GM12878 (cell line): ENCODE data around the gene PCDHGC4. TPM values are rescaled to one million over a fixed set of nuclear protein-coding genes. Genes with fewer than 3 reads are reported as not detected.

Experiments
- ATAC-seq: fragments of 200-7000 bp; cut with Tn5 transposase; 3 replicates; pipeline ENCODE4 v1.9.1; 2020; ENCODE audit warnings: mild to moderate bottlenecking, moderate library complexity
- BruUV-seq: library from RNA; stranded (reverse); fragments of 400-500 nt; replicated peaks from 2 replicates; lab custom pipeline; 2021; lab: Mats Ljungman, UMichigan
- CTCF ChIA-PET: fragments of 300-600 bp; sonication (Branson Sonifier 250); formaldehyde crosslinking; extraction: SDS; loops from one replicate; lab custom pipeline; 2021; ENCODE audit warnings: inconsistent platforms; lab: Yijun Ruan, JAX
- POLR2A ChIA-PET: fragments of 350-600 bp; formaldehyde crosslinking; extraction: SDS; loops from one replicate; lab custom pipeline; 2021; ENCODE audit warnings: inconsistent platforms; lab: Charles Lee
- RAD21 ChIA-PET: fragments of 300-600 bp; sonication (Branson Sonifier 250); formaldehyde crosslinking; loops from one replicate; lab custom pipeline; 2023; ENCODE audit warnings: antibody characterized with exemption; ENCODE audit not compliant: unreplicated experiment; lab: Charles Lee
- SMC1A ChIA-PET: fragments of 300-600 bp; sonication (Branson Sonifier 250); formaldehyde crosslinking; loops from one replicate; lab custom pipeline; 2023; ENCODE audit not compliant: unreplicated experiment, uncharacterized antibody; lab: Charles Lee
- DNase-seq: peaks from one replicate; pipeline ENCODE4 v3.0.0-alpha.2; 2011; ENCODE audit warnings: low read depth, low spot score
- FAIRE-seq: peaks from 3 replicates; lab custom pipeline; 2011; peaks lifted over from hg19 to GRCh38; lab: Jason Lieb, UNC
- H2AFZ ChIP-seq: 2 replicates; pipeline ENCODE4 v1.6.0; 2011; ENCODE audit warnings: low read depth, low read length, control low read depth; ENCODE audit not compliant: control insufficient read depth
- H3K27ac ChIP-seq: 2 replicates; pipeline ENCODE4 v1.5.1; 2011; ENCODE audit warnings: control low read depth; ENCODE audit not compliant: control insufficient read depth, insufficient read depth
- H3K27me3 ChIP-seq, 2 experiments: replicated peaks in 1 of 2; 2 replicates each; pipeline versions ENCODE4 v1.6.0 to v1.6.1; 2011; ENCODE audit warnings: low read length in 1 of 2; ENCODE audit not compliant: control insufficient read depth in 2 of 2, insufficient read depth in 2 of 2
- H3K36me3 ChIP-seq, 2 experiments: 2 replicates each; pipeline ENCODE4 v1.5.1; 2011; ENCODE audit warnings: low read length in 1 of 2; ENCODE audit not compliant: control insufficient read depth in 2 of 2, insufficient read depth in 2 of 2
- H3K4me1 ChIP-seq: 2 replicates; pipeline ENCODE4 v1.6.1; 2011; ENCODE audit warnings: mild to moderate bottlenecking, low read length, moderate library complexity, mixed read lengths; ENCODE audit not compliant: control insufficient read depth, insufficient read depth
- H3K4me2 ChIP-seq: 2 replicates; pipeline ENCODE4 v1.6.0; 2011; ENCODE audit warnings: control low read depth; ENCODE audit not compliant: control insufficient read depth, insufficient read depth
- H3K4me3 ChIP-seq: fragments of 200-600 bp; sonication (generic); 2 replicates; pipeline ENCODE4 v1.5.1; 2016
- H3K79me2 ChIP-seq: 2 replicates; pipeline ENCODE4 v1.6.0; 2011; ENCODE audit warnings: low read length; ENCODE audit not compliant: control insufficient read depth, insufficient read depth
- H3K9ac ChIP-seq: 2 replicates; pipeline ENCODE4 v1.8.0; 2011; ENCODE audit warnings: low read length, control low read depth, mixed read lengths; ENCODE audit not compliant: control insufficient read depth, insufficient read depth
- H3K9me3 ChIP-seq: replicated peaks from 3 replicates; pipeline ENCODE4 v1.5.1; 2011; ENCODE audit warnings: mild to moderate bottlenecking, low read length; ENCODE audit not compliant: control insufficient read depth, insufficient read depth
- H4K20me1 ChIP-seq: 2 replicates; pipeline ENCODE4 v1.6.0; 2011; ENCODE audit not compliant: control insufficient read depth, insufficient read depth
- ATF7 ChIP-seq: fragments of 450-650 bp; IDR thresholded peaks from 2 replicates; pipeline ENCODE4 v1.6.1; 2016; ENCODE audit warnings: low read depth, mild to moderate bottlenecking
- BHLHE40 ChIP-seq, 2 experiments: fragments of 450-650 bp in 1 of 2; IDR thresholded peaks; 2 replicates each; pipeline ENCODE4 v1.6.1; 2011 to 2017; ENCODE audit warnings: low read depth in 2 of 2, borderline replicate concordance in 1 of 2, improper control_type of control experiment in 1 of 2, low read length in 1 of 2, mild to moderate bottlenecking in 1 of 2
- CBX3 ChIP-seq: fragments of 200-600 bp; sonication (generic); IDR thresholded peaks from 2 replicates; pipeline ENCODE4 v1.6.1; 2016; ENCODE audit warnings: low read depth, borderline replicate concordance
- CEBPB ChIP-seq, 2 experiments: fragments of 150-350 bp in 1 of 2; IDR thresholded peaks; 2 replicates each; pipeline ENCODE4 v1.6.1; 2012 to 2014; ENCODE audit warnings: low read depth in 2 of 2, low read length in 2 of 2, borderline replicate concordance in 1 of 2, inconsistent platforms in 1 of 2
- EZH2 ChIP-seq: IDR thresholded peaks from 2 replicates; pipeline ENCODE4 v1.6.1; 2012; ENCODE audit warnings: low read depth, mild to moderate bottlenecking, control low read depth, inconsistent platforms, low read length, borderline replicate concordance; ENCODE audit not compliant: control insufficient read depth
- GATAD2B ChIP-seq: fragments of 450-650 bp; conservative IDR thresholded peaks from 2 replicates; pipeline ENCODE4 v1.6.1; 2017; ENCODE audit warnings: low read depth, mild to moderate bottlenecking, moderate library complexity
- HDAC6 ChIP-seq: fragments of 200-600 bp; sonication (generic); IDR thresholded peaks from one replicate; pipeline ENCODE4 v1.8.0; 2017; ENCODE audit warnings: antibody characterized with exemption; ENCODE audit not compliant: unreplicated experiment
- HDGF ChIP-seq: fragments of 450-650 bp; IDR thresholded peaks from 2 replicates; pipeline ENCODE4 v1.6.1; 2016; ENCODE audit warnings: antibody characterized with exemption
- IKZF2 ChIP-seq, 2 experiments: fragments of 450-650 bp; IDR thresholded peaks; 2 replicates each; pipeline ENCODE4 v1.6.1; 2017; ENCODE audit warnings: mild to moderate bottlenecking in 2 of 2, moderate library complexity in 2 of 2
- JUNB ChIP-seq: IDR thresholded peaks from 2 replicates; pipeline ENCODE4 v1.6.1; 2016; ENCODE audit warnings: antibody characterized with exemption, mild to moderate bottlenecking
- JUND ChIP-seq: IDR thresholded peaks from 2 replicates; pipeline ENCODE4 v1.6.1; 2012; ENCODE audit warnings: low read depth, mild to moderate bottlenecking, low read length, improper control_type of control experiment, moderate library complexity
- MYB ChIP-seq: fragments of 150-350 bp; IDR thresholded peaks from 2 replicates; pipeline ENCODE4 v1.6.1; 2014; ENCODE audit warnings: mild to moderate bottlenecking, low read depth, low read length, borderline replicate concordance
- RAD21 ChIP-seq: IDR thresholded peaks from 2 replicates; pipeline ENCODE4 v1.6.1; 2011; ENCODE audit warnings: mild to moderate bottlenecking, low read depth, low read length, moderate library complexity; ENCODE audit not compliant: insufficient read depth
- SMC3 ChIP-seq: IDR thresholded peaks from 2 replicates; pipeline ENCODE4 v1.6.1; 2011; ENCODE audit warnings: low read length, improper control_type of control experiment, borderline replicate concordance
- SPI1 ChIP-seq: IDR thresholded peaks from 2 replicates; pipeline ENCODE4 v1.6.1; 2011; ENCODE audit warnings: low read depth, mild to moderate bottlenecking, low read length, moderate library complexity, borderline replicate concordance; ENCODE audit not compliant: insufficient read depth
- SREBF1 ChIP-seq: IDR thresholded peaks from 2 replicates; pipeline ENCODE4 v1.6.1; 2012; ENCODE audit warnings: mild to moderate bottlenecking, low read length
- TCF12 ChIP-seq: IDR thresholded peaks from 2 replicates; pipeline ENCODE4 v1.6.1; 2011; ENCODE audit warnings: low read depth, mild to moderate bottlenecking, low read length
- ZBED1 ChIP-seq: IDR thresholded peaks from 2 replicates; pipeline ENCODE4 v1.6.1; 2016; ENCODE audit warnings: borderline replicate concordance
- WGBS: methylation state at CpG from one replicate; pipeline ENCODE4 v1.1.6; 2016; ENCODE audit warnings: low lambda C conversion rate; ENCODE audit not compliant: insufficient replicate concordance, insufficient coverage; ENCODE audit errors: missing lambda C conversion rate; 5-methylcytosine and 5-hydroxymethylcytosine counted together
- in situ Hi-C: fragments of 300-500 bp; cut with MboI; formaldehyde crosslinking; loops from 9 replicates; pipeline ENCODE4 v1.14.3; 2018; ENCODE audit warnings: mixed read lengths
- intact Hi-C: fragments of 100-400 bp; cut with micrococcal nuclease; formaldehyde crosslinking; loops from one replicate; pipeline ENCODE4 v1.14.2; 2022; ENCODE audit not compliant: unreplicated experiment
- polyA plus RNA-seq, 11 experiments: library from polyadenylated mRNA; depleted of rRNA in 4 of 11; unstranded in 6 of 11; stranded (reverse) in 5 of 11; fragments of >200 nt; fragmentation: Nextera tagmentation in 4 of 11; fragmentation: Illumina TruSeq in 1 of 11; extraction: Ambion mirVana in 4 of 11; extraction: Trizol in 1 of 11; gene quantifications; 1 replicate in 1 of 11; 2 replicates in 10 of 11; pipeline versions ENCODE4 v1.2.1 to v1.2.3, GENCODE V29; 2011 to 2016; ENCODE audit warnings: inconsistent platforms in 2 of 11, missing spikeins in 2 of 11, low read depth in 1 of 11
- total RNA-seq, 4 experiments: library from RNA; depleted of rRNA in 3 of 4; stranded (reverse); fragments of >200 nt in 3 of 4; fragmentation: Illumina TruSeq in 1 of 4; extraction: Trizol in 1 of 4; gene quantifications; 2 replicates each; pipeline versions ENCODE4 v1.2.1 to v1.2.3, GENCODE V29; 2013 to 2021
- TF ChIP-seq, protein P1 (sequence below): IDR thresholded peaks from 2 replicates; pipeline ENCODE4 v1.6.1; 2012; ENCODE audit warnings: low read depth, low read length, improper control_type of control experiment
- TF ChIP-seq, protein P2 (sequence below): fragments of 450-650 bp; IDR thresholded peaks from 2 replicates; pipeline ENCODE4 v1.6.1; 2017; ENCODE audit warnings: borderline replicate concordance

Gene PCDHGC4
- total and polyA plus RNA-seq, 10 of the 15 experiments (the other 5 are each of a cell fraction or from before 2014, with no cell fraction given): 0.04 to 1.2 (median 0.52) TPM

DNA sequence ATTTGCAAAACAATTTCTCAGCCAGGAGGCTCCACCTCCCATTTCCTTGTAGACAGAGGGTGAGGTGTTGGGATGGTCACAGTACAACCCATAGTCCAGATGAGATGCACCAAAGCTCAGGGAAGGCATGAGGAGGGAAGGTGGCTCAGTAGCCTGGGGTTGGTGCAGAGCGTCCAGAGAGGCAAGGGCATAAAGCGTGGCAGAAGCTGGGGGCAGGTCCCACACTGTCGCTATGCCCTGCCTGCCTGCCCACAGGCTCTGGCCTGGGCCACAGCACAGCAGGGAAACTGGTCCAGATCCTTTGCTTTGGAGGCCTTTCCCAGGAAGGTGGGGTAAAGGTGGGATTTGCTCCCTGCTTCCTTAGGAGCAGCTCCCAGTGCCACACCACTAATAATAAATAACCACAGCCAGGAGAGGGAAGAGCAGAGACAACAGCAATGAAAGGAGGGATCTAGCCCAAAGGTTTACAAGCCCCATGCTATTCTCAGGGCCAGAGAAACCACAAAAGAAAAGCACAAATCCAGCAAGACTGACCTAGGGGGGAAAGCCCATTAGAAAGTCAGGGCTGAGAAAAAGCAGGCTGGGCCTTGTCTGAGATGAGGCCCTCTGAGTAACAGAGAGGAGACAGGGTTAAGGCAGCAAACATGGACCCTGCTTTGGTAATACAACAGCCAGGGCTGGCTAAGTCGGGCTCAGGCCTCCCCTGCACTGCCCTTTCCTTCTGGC, 31.3 kb downstream of the PCDHGC4 start:
- no peaks in the 10 kb centered on the region for H4K20me1 ChIP-seq
- POLR2A ChIA-PET: interaction anchor here (0.7 to 1.3 kb wide), 2 partner anchors 9 to 36 kb away, joined by 3 to 4 read pairs; no protein-coding TSS in a partner anchor
- no peak for ATAC-seq
- H3K9ac ChIP-seq: no peak overlapping the region
- peaks cover 13 to 33% of the 10 kb centered on the region in 2 experiments for H3K36me3 ChIP-seq
- SMC1A ChIA-PET: interaction anchor here (1.0 to 10.8 kb wide), 6 partner anchors 10 to 103 kb away, joined by 3 to 176 read pairs (median 14); partner anchors contain the start of genes PCDHGA10, PCDHGA12 and PCDHGC3
- FAIRE-seq: no peak
- no peak for DNase-seq
- CTCF ChIA-PET: interaction anchor here (1.1 to 11.9 kb wide), 16 partner anchors 10 to 196 kb away, joined by 3 to 213 read pairs (median 30); partner anchors contain the start of genes PCDHGA10, PCDHGA11, PCDHGA12 and PCDHGB7
- no peak overlapping the region for H3K27ac ChIP-seq
- H3K27me3 ChIP-seq: no peaks in the 10 kb centered on the region
- TF ChIP-seq CEBPB (IDR thresholded peaks at IDR 0.05; ENCODE audit: borderline replicate concordance in 1 of 2, low read depth in 2 of 2, low read length in 2 of 2) (no peak), GATAD2B (no peak), CBX3 (no peak), HDGF (no peak), HDAC6 (no peak), TCF12 (no peak), MYB (no peak), JUNB (no peak), IKZF2 (IDR thresholded peaks at IDR 0.05) (no peak), ATF7 (no peak), BHLHE40 (IDR thresholded peaks at IDR 0.05; ENCODE audit: borderline replicate concordance in 1 of 2, low read depth in 2 of 2, low read length in 1 of 2) (no peak), SMC3 (no peak), SREBF1 (no peak), SPI1 (no peak), JUND (no peak), ZBED1 (no peak), RAD21 (no peak), EZH2 (no peak)
- TF ChIP-seq, protein P1, sequence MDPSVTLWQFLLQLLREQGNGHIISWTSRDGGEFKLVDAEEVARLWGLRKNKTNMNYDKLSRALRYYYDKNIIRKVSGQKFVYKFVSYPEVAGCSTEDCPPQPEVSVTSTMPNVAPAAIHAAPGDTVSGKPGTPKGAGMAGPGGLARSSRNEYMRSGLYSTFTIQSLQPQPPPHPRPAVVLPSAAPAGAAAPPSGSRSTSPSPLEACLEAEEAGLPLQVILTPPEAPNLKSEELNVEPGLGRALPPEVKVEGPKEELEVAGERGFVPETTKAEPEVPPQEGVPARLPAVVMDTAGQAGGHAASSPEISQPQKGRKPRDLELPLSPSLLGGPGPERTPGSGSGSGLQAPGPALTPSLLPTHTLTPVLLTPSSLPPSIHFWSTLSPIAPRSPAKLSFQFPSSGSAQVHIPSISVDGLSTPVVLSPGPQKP: no peak
- TF ChIP-seq, protein P2, sequence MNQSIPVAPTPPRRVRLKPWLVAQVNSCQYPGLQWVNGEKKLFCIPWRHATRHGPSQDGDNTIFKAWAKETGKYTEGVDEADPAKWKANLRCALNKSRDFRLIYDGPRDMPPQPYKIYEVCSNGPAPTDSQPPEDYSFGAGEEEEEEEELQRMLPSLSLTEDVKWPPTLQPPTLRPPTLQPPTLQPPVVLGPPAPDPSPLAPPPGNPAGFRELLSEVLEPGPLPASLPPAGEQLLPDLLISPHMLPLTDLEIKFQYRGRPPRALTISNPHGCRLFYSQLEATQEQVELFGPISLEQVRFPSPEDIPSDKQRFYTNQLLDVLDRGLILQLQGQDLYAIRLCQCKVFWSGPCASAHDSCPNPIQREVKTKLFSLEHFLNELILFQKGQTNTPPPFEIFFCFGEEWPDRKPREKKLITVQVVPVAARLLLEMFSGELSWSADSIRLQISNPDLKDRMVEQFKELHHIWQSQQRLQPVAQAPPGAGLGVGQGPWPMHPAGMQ: no peak
- TF ChIP-seq, all 136 proteins: peak for 0
- H3K4me2 ChIP-seq: no peak overlapping the region
- in situ Hi-C loops (no loop called here), intact Hi-C loops (no loop called here)
- WGBS: 81% methylated on average over 4 of the region's 4 CpGs
- no peaks in the 10 kb centered on the region for H3K9me3 ChIP-seq
- H2AFZ ChIP-seq: no peak overlapping the region
- RAD21 ChIA-PET: interaction anchor here (0.8 to 11.6 kb wide), 5 partner anchors 7 to 146 kb away, joined by 3 to 109 read pairs (median 4); partner anchors contain the start of genes PCDHGA11, PCDHGB3 and PCDHGC3
- H3K79me2 ChIP-seq: peaks cover under 1% of the 10 kb centered on the region
- BruUV-seq: no TSS peak
- no peak overlapping the region for H3K4me3 ChIP-seq
- H3K4me1 ChIP-seq: peaks cover 43% of the 10 kb centered on the region
